ENCODE data around the gene WDR18.

DNA sequence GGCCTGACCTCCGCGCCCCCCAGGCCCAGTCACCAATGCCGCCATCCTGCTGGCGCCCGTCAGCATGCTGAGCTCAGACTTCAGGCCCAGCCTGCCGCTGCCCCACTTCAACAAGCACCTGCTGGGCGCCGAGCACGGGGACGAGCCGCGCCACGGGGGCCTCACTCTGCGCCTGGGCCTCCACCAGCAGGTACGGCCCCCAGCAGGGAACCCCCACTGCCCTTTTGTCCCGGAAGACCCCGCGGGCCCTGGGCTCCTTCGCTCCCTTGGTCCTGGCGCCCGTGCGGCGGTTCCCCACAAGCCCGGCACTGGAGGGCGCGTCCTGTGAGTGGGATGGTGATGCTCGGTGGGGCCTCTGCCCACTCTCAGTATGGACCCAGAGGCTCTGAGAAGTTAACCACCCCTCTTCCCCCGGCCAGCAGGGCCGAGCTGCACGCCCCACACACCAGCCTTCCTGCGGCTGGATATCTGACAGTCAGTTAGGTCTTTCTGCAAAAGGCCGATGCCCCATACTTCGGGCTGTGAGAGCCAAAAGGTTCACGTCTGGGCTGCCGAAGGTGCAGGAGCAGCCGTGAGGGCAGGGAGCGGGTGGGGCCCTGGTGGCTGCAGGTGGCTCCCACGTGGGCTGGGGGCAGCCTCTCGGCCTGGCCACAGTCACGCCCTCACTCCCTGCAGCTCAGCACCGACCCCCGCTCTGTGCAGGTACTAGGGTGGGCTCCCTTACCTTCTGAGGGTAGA is 8.0 kb downstream of the WDR18 start:
- TF ChIP-seq, protein P1, sequence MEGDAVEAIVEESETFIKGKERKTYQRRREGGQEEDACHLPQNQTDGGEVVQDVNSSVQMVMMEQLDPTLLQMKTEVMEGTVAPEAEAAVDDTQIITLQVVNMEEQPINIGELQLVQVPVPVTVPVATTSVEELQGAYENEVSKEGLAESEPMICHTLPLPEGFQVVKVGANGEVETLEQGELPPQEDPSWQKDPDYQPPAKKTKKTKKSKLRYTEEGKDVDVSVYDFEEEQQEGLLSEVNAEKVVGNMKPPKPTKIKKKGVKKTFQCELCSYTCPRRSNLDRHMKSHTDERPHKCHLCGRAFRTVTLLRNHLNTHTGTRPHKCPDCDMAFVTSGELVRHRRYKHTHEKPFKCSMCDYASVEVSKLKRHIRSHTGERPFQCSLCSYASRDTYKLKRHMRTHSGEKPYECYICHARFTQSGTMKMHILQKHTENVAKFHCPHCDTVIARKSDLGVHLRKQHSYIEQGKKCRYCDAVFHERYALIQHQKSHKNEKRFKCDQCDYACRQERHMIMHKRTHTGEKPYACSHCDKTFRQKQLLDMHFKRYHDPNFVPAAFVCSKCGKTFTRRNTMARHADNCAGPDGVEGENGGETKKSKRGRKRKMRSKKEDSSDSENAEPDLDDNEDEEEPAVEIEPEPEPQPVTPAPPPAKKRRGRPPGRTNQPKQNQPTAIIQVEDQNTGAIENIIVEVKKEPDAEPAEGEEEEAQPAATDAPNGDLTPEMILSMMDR (conservative IDR thresholded peaks at IDR 0.05; ENCODE audit: low read length) = no peak
- no peak for TF ChIP-seq EZH2phosphoT487 (IDR thresholded peaks at IDR 0.05; ENCODE audit: borderline replicate concordance)

Data from Loucy (cell line).